GM12878 (cell line): ENCODE measurements around the gene SPNS1. TPM values are rescaled to one million over a fixed set of nuclear protein-coding genes. Genes with fewer than 3 reads are reported as not detected.

Experiments
- BCL11A ChIP-seq: IDR thresholded peaks from 2 replicates; pipeline ENCODE4 v1.6.1; 2011; ENCODE audit warnings: low read depth, low read length
- CHD1 ChIP-seq: IDR thresholded peaks from 2 replicates; pipeline ENCODE4 v1.6.1; 2012; ENCODE audit warnings: low read depth, low read length, improper control_type of control experiment
- CHD2 ChIP-seq: IDR thresholded peaks from 2 replicates; pipeline ENCODE4 v1.6.1; 2011; ENCODE audit warnings: low read depth, low read length, improper control_type of control experiment, borderline replicate concordance
- EZH2 ChIP-seq: IDR thresholded peaks from 2 replicates; pipeline ENCODE4 v1.6.1; 2012; ENCODE audit warnings: low read depth, mild to moderate bottlenecking, control low read depth, inconsistent platforms, low read length, borderline replicate concordance; ENCODE audit not compliant: control insufficient read depth
- IRF4 ChIP-seq: IDR thresholded peaks from 2 replicates; pipeline ENCODE4 v1.6.1; 2011; ENCODE audit warnings: low read depth, low read length
- MEF2B ChIP-seq: fragments of 450-650 bp; IDR thresholded peaks from 2 replicates; pipeline ENCODE4 v1.6.1; 2018; ENCODE audit warnings: mild to moderate bottlenecking, moderate library complexity; ENCODE audit not compliant: partially characterized antibody, poor library complexity, severe bottlenecking
- MYB ChIP-seq: fragments of 150-350 bp; IDR thresholded peaks from 2 replicates; pipeline ENCODE4 v1.6.1; 2014; ENCODE audit warnings: mild to moderate bottlenecking, low read depth, low read length, borderline replicate concordance
- POLR2AphosphoS2 ChIP-seq: IDR thresholded peaks from 2 replicates; pipeline ENCODE4 v1.6.1; 2011; ENCODE audit warnings: low read depth, mild to moderate bottlenecking, low read length, improper control_type of control experiment, moderate library complexity
- POLR2AphosphoS5 ChIP-seq: IDR thresholded peaks from 2 replicates; pipeline ENCODE4 v1.6.1; 2011; ENCODE audit warnings: mild to moderate bottlenecking, low read length, inconsistent platforms
- SMAD1 ChIP-seq: fragments of 450-650 bp; IDR thresholded peaks from 2 replicates; pipeline ENCODE4 v1.6.1; 2018; ENCODE audit warnings: mild to moderate bottlenecking, low read depth; ENCODE audit not compliant: partially characterized antibody
- SREBF1 ChIP-seq: IDR thresholded peaks from 2 replicates; pipeline ENCODE4 v1.6.1; 2012; ENCODE audit warnings: mild to moderate bottlenecking, low read length
- SREBF2 ChIP-seq: IDR thresholded peaks from 2 replicates; pipeline ENCODE4 v1.6.1; 2012; ENCODE audit warnings: mild to moderate bottlenecking, low read length
- polyA plus RNA-seq, 11 experiments: library from polyadenylated mRNA; depleted of rRNA in 4 of 11; unstranded in 6 of 11; stranded (reverse) in 5 of 11; fragments of >200 nt; fragmentation: Nextera tagmentation in 4 of 11; fragmentation: Illumina TruSeq in 1 of 11; extraction: Ambion mirVana in 4 of 11; extraction: Trizol in 1 of 11; gene quantifications; 1 replicate in 1 of 11; 2 replicates in 10 of 11; pipeline versions ENCODE4 v1.2.1 to v1.2.3, GENCODE V29; 2011 to 2016; ENCODE audit warnings: inconsistent platforms in 2 of 11, missing spikeins in 2 of 11, low read depth in 1 of 11
- total RNA-seq, 4 experiments: library from RNA; depleted of rRNA in 3 of 4; stranded (reverse); fragments of >200 nt in 3 of 4; fragmentation: Illumina TruSeq in 1 of 4; extraction: Trizol in 1 of 4; gene quantifications; 2 replicates each; pipeline versions ENCODE4 v1.2.1 to v1.2.3, GENCODE V29; 2013 to 2021
- TF ChIP-seq, protein P1 (sequence below): fragments of 450-650 bp; IDR thresholded peaks from 2 replicates; pipeline ENCODE4 v1.6.1; 2016; ENCODE audit warnings: mild to moderate bottlenecking, moderate library complexity, borderline replicate concordance
- TF ChIP-seq, protein P2 (sequence below): IDR thresholded peaks from 2 replicates; pipeline ENCODE4 v1.6.1; 2011; ENCODE audit warnings: low read depth, low read length, improper control_type of control experiment, borderline replicate concordance
- TF ChIP-seq, protein P3 (sequence below): fragments of 450-650 bp; IDR thresholded peaks from 2 replicates; pipeline ENCODE4 v1.6.1; 2016; ENCODE audit warnings: mild to moderate bottlenecking
- TF ChIP-seq, protein P4 (sequence below): IDR thresholded peaks from 2 replicates; pipeline ENCODE4 v1.6.1; 2012; ENCODE audit warnings: low read depth, low read length, improper control_type of control experiment

The SPNS1 gene
- total and polyA plus RNA-seq, 10 of the 15 experiments (the other 5 are each of a cell fraction or from before 2014, with no cell fraction given) = 0.16 to 37.6 (median 12.0) TPM

DNA sequence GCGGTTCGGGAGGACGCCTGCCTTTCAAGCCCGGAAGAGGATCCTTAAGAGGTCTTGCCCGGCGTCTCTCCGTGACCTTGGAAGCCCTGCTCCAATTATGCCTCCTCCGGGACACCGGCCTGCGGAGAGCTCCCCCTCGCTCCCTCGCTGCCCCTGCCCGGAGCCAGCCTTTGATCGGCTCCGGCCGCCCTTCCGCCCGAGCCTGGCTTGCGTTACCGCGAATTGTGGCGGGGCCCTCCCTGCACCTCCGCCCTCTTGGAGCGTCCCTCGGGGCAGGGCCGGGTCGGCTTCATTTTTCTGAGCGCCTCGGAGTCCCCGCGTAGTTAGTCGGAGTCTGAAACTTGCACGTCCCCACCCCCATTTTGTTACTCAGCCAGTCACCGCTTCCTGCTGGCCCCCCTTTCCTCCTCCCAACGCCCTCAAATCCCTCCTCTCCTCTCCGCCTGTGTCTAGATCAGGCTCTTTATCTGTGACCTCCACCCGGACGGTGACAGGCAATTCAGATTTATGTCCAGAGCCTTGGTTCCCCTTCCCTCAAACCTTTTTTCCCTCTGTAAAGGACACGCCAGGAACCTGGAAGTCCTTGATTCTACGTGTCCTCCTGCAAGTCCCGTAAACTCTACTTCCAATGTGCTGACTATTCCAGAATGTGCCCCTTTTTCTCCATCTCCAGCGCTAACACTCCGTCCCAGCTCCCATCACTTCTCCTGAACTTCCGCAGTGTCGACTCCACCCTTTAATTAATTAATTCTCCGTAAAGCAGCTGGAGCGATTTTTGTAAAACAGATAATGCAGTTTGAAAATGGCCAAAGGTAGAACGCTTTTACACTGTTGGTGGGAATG is 49.0 kb upstream of the SPNS1 start (continued):
- TF ChIP-seq, protein P1, sequence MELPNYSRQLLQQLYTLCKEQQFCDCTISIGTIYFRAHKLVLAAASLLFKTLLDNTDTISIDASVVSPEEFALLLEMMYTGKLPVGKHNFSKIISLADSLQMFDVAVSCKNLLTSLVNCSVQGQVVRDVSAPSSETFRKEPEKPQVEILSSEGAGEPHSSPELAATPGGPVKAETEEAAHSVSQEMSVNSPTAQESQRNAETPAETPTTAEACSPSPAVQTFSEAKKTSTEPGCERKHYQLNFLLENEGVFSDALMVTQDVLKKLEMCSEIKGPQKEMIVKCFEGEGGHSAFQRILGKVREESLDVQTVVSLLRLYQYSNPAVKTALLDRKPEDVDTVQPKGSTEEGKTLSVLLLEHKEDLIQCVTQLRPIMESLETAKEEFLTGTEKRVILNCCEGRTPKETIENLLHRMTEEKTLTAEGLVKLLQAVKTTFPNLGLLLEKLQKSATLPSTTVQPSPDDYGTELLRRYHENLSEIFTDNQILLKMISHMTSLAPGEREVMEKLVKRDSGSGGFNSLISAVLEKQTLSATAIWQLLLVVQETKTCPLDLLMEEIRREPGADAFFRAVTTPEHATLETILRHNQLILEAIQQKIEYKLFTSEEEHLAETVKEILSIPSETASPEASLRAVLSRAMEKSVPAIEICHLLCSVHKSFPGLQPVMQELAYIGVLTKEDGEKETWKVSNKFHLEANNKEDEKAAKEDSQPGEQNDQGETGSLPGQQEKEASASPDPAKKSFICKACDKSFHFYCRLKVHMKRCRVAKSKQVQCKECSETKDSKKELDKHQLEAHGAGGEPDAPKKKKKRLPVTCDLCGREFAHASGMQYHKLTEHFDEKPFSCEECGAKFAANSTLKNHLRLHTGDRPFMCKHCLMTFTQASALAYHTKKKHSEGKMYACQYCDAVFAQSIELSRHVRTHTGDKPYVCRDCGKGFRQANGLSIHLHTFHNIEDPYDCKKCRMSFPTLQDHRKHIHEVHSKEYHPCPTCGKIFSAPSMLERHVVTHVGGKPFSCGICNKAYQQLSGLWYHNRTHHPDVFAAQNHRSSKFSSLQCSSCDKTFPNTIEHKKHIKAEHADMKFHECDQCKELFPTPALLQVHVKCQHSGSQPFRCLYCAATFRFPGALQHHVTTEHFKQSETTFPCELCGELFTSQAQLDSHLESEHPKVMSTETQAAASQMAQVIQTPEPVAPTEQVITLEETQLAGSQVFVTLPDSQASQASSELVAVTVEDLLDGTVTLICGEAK = peak; percentile 16; the same call in 1 of the 2 replicates
- TF ChIP-seq IRF4 = no peak
- TF ChIP-seq, protein P2, sequence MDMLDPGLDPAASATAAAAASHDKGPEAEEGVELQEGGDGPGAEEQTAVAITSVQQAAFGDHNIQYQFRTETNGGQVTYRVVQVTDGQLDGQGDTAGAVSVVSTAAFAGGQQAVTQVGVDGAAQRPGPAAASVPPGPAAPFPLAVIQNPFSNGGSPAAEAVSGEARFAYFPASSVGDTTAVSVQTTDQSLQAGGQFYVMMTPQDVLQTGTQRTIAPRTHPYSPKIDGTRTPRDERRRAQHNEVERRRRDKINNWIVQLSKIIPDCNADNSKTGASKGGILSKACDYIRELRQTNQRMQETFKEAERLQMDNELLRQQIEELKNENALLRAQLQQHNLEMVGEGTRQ = no peak
- no peak for TF ChIP-seq CHD1
- 0 out of 2 replicates have a peak, but pooled peaks have one; percentile 8 for TF ChIP-seq SREBF2
- TF ChIP-seq SREBF1 = no peak
- peak; percentile 85 for TF ChIP-seq POLR2AphosphoS5
- TF ChIP-seq SMAD1 = peak; percentile 69
- TF ChIP-seq POLR2AphosphoS2 = no peak; the same call in 1 of the 2 replicates
- TF ChIP-seq MYB = no peak
- TF ChIP-seq MEF2B = peak; percentile 90
- TF ChIP-seq BCL11A = no peak
- peak; percentile 78 for TF ChIP-seq CHD2
- TF ChIP-seq, protein P3, sequence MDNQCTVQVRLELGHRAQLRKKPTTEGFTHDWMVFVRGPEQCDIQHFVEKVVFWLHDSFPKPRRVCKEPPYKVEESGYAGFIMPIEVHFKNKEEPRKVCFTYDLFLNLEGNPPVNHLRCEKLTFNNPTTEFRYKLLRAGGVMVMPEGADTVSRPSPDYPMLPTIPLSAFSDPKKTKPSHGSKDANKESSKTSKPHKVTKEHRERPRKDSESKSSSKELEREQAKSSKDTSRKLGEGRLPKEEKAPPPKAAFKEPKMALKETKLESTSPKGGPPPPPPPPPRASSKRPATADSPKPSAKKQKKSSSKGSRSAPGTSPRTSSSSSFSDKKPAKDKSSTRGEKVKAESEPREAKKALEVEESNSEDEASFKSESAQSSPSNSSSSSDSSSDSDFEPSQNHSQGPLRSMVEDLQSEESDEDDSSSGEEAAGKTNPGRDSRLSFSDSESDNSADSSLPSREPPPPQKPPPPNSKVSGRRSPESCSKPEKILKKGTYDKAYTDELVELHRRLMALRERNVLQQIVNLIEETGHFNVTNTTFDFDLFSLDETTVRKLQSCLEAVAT = peak; percentile 80
- TF ChIP-seq, protein P4, sequence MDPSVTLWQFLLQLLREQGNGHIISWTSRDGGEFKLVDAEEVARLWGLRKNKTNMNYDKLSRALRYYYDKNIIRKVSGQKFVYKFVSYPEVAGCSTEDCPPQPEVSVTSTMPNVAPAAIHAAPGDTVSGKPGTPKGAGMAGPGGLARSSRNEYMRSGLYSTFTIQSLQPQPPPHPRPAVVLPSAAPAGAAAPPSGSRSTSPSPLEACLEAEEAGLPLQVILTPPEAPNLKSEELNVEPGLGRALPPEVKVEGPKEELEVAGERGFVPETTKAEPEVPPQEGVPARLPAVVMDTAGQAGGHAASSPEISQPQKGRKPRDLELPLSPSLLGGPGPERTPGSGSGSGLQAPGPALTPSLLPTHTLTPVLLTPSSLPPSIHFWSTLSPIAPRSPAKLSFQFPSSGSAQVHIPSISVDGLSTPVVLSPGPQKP = no peak
- TF ChIP-seq EZH2 = no peak
